Astrocyte (in vitro differentiated cells and primary cell): Measurements from ENCODE around the gene TNNI2. TPM values are rescaled to one million over a fixed set of nuclear protein-coding genes. Genes with fewer than 3 reads are reported as not detected.

Source experiments
- DNase-seq: peaks from one replicate; pipeline ENCODE4 v3.0.0-alpha.2; 2010; ENCODE audit warnings: low read depth
- FAIRE-seq: peaks from 2 replicates; lab custom pipeline; 2011; peaks lifted over from hg19 to GRCh38; lab: Jason Lieb, UNC
- H2AFZ ChIP-seq: 2 replicates; pipeline ENCODE4 v1.6.0; 2012; ENCODE audit warnings: low read depth, low read length, inconsistent platforms
- H3K27ac ChIP-seq: 2 replicates; pipeline ENCODE4 v1.5.1; 2011; ENCODE audit warnings: low read depth, low read length, inconsistent platforms
- H3K27me3 ChIP-seq: 2 replicates; pipeline ENCODE4 v1.6.0; 2011; ENCODE audit warnings: low read length, inconsistent platforms; ENCODE audit not compliant: insufficient read depth
- H3K36me3 ChIP-seq: 2 replicates; pipeline ENCODE4 v1.5.1; 2011; ENCODE audit warnings: low read length, inconsistent platforms; ENCODE audit not compliant: insufficient read depth
- H3K4me1 ChIP-seq: 2 replicates; pipeline ENCODE4 v1.5.1; 2011; ENCODE audit warnings: low read length, inconsistent platforms; ENCODE audit not compliant: insufficient read depth
- H3K4me2 ChIP-seq: 2 replicates; pipeline ENCODE4 v1.6.0; 2012; ENCODE audit warnings: low read length, inconsistent platforms
- H3K4me3 ChIP-seq: 2 replicates; pipeline ENCODE4 v1.5.1; 2011; ENCODE audit warnings: low read depth, mild to moderate bottlenecking, low read length, inconsistent platforms; ENCODE audit not compliant: insufficient read depth
- H3K79me2 ChIP-seq: 2 replicates; pipeline ENCODE4 v1.6.0; 2012; ENCODE audit warnings: mild to moderate bottlenecking, low read length, inconsistent platforms; ENCODE audit not compliant: insufficient read depth
- H3K9ac ChIP-seq: 2 replicates; pipeline ENCODE4 v1.6.0; 2012; ENCODE audit warnings: mild to moderate bottlenecking, low read length, inconsistent platforms
- H3K9me3 ChIP-seq: 2 replicates; pipeline ENCODE4 v1.5.1; 2012; ENCODE audit warnings: low read depth, mild to moderate bottlenecking, low read length, inconsistent platforms; ENCODE audit not compliant: insufficient read depth
- H4K20me1 ChIP-seq: 2 replicates; pipeline ENCODE4 v1.6.0; 2012; ENCODE audit warnings: low read length, inconsistent platforms; ENCODE audit not compliant: insufficient read depth
- H3K27ac Mint-ChIP-seq: one replicate; pipeline ENCODE4 v1.8.0; 2021; ENCODE audit warnings: mild to moderate bottlenecking, mixed read lengths; ENCODE audit not compliant: unreplicated experiment
- H3K27me3 Mint-ChIP-seq: one replicate; pipeline ENCODE4 v1.8.0; 2021; ENCODE audit warnings: low read depth, mixed read lengths; ENCODE audit not compliant: unreplicated experiment
- H3K36me3 Mint-ChIP-seq: one replicate; pipeline ENCODE4 v1.8.0; 2021; ENCODE audit warnings: low read depth, mixed read lengths; ENCODE audit not compliant: unreplicated experiment
- H3K4me1 Mint-ChIP-seq: one replicate; pipeline ENCODE4 v1.8.0; 2021; ENCODE audit warnings: low read depth, mixed read lengths; ENCODE audit not compliant: unreplicated experiment
- H3K4me3 Mint-ChIP-seq: one replicate; pipeline ENCODE4 v1.8.0; 2021; ENCODE audit warnings: mild to moderate bottlenecking, moderate library complexity, mixed read lengths; ENCODE audit not compliant: unreplicated experiment
- H3K9me3 Mint-ChIP-seq: one replicate; pipeline ENCODE4 v1.8.0; 2021; ENCODE audit warnings: mild to moderate bottlenecking, mixed read lengths; ENCODE audit not compliant: unreplicated experiment
- EZH2 ChIP-seq: IDR thresholded peaks from 2 replicates; pipeline ENCODE4 v1.6.1; 2012; ENCODE audit warnings: mild to moderate bottlenecking, low read length, inconsistent platforms; ENCODE audit not compliant: insufficient read depth
- total RNA-seq: library from RNA; stranded (reverse); gene quantifications from 2 replicates; pipeline ENCODE4 v1.2.1, GENCODE V29; 2021
- TF ChIP-seq, protein P1 (sequence below): IDR thresholded peaks from 2 replicates; pipeline ENCODE4 v1.5.1; 2011; ENCODE audit warnings: low read depth, mild to moderate bottlenecking, inconsistent platforms, low read length, moderate library complexity; ENCODE audit not compliant: insufficient read depth

Gene TNNI2
- total RNA-seq, 1 donor from 2014 or later: not detected

DNA sequence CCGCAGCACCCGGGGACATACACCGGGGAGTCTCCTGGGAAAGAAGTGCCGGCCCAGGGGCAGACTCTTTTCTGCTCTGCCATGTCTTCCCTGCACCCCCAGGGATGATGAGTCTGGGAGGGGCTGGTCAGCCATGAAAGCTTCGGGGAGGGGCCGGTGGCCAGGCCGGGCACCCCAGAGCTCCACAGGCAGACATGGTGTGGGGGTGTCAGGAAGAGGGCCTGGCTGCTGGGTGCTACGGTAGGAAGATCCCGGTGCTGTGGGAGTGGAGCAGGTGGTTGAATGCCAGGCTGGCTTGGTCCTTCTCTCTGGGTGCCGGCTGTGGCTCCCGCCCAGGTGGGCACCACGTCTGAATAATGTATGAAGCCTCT lies 31.5 kb downstream of the TNNI2 start:
- Histone ChIP-seq H3K27me3 (peaks cover 4% of the 10 kb centered on the region), H3K4me1 (no peaks in the 10 kb centered on the region), H4K20me1 (no peaks in the 10 kb centered on the region), H3K36me3 (no peaks in the 10 kb centered on the region), H3K4me2 (no peak overlapping the region), H3K79me2 (no peaks in the 10 kb centered on the region), H3K27ac (no peak overlapping the region), H3K4me3 (no peak overlapping the region), H2AFZ (no peak overlapping the region), H3K9me3 (no peaks in the 10 kb centered on the region), H3K9ac (no peak overlapping the region)
- H3K9me3 Mint-ChIP-seq: no peaks in the 10 kb centered on the region
- TF ChIP-seq, protein P1, sequence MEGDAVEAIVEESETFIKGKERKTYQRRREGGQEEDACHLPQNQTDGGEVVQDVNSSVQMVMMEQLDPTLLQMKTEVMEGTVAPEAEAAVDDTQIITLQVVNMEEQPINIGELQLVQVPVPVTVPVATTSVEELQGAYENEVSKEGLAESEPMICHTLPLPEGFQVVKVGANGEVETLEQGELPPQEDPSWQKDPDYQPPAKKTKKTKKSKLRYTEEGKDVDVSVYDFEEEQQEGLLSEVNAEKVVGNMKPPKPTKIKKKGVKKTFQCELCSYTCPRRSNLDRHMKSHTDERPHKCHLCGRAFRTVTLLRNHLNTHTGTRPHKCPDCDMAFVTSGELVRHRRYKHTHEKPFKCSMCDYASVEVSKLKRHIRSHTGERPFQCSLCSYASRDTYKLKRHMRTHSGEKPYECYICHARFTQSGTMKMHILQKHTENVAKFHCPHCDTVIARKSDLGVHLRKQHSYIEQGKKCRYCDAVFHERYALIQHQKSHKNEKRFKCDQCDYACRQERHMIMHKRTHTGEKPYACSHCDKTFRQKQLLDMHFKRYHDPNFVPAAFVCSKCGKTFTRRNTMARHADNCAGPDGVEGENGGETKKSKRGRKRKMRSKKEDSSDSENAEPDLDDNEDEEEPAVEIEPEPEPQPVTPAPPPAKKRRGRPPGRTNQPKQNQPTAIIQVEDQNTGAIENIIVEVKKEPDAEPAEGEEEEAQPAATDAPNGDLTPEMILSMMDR: no peak
- TF ChIP-seq EZH2: no peak
- H3K4me1 Mint-ChIP-seq: no peaks in the 10 kb centered on the region
- H3K27me3 Mint-ChIP-seq: peaks cover 20% of the 10 kb centered on the region
- DNase-seq (no peak), FAIRE-seq (no peak)
- H3K4me3 Mint-ChIP-seq: no peak overlapping the region
- H3K27ac Mint-ChIP-seq: no peak overlapping the region
- H3K36me3 Mint-ChIP-seq: no peaks in the 10 kb centered on the region

DNA sequence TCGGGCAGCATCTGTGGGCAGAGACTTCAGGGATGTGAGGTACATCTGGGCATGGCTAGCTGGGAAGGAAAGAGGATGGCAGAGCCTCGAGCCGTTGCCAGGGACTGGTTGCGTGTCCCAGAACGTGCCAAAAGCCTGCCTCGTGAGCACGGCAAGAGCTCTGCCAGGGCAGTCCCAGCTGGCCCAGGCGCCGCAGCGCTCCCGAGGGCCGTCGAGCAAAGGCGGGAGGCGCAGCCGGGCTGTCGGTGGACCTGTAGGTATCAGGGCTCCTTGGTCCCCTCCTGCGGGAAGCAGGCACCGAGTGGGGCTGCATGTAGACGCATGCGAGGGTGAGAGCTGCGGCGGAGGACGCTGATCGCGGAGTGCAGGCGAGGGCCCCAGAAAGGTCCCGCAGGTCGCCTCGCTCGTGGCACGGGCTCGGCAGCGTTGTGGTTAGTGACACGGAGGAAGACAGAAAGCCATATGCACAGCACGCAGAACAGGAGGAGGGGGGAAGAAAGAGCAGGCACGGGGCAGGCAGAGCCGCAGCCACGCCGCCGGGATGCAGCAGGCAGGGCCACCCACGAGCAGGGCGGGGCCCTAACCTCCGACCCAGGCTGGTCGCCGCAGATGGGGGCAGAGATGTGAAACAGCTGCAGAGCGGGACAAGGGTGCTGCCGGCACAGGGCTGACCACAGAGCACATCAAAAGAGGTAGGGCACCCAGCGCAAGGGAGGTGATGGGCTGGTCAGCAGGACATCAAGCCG lies 32.1 kb downstream of the TNNI2 start:
- H3K27me3 ChIP-seq: peaks cover 4% of the 10 kb centered on the region
- no peaks in the 10 kb centered on the region for H3K9me3 Mint-ChIP-seq
- no peaks in the 10 kb centered on the region for H3K36me3 ChIP-seq
- no peaks in the 10 kb centered on the region for H3K9me3 ChIP-seq
- H3K27ac ChIP-seq: no peak overlapping the region
- no peaks in the 10 kb centered on the region for H4K20me1 ChIP-seq
- TF ChIP-seq, protein P1: no peak
- TF ChIP-seq EZH2: no peak
- H3K4me3 ChIP-seq: no peak overlapping the region
- H3K4me2 ChIP-seq: peak overlapping the region; percentile 26
- no peak for DNase-seq
- H3K27me3 Mint-ChIP-seq: peaks cover 20% of the 10 kb centered on the region
- no peak overlapping the region for H3K27ac Mint-ChIP-seq
- H3K79me2 ChIP-seq: no peaks in the 10 kb centered on the region
- no peak overlapping the region for H3K9ac ChIP-seq
- H3K4me1 Mint-ChIP-seq: no peaks in the 10 kb centered on the region
- H3K4me3 Mint-ChIP-seq: no peak overlapping the region
- no peaks in the 10 kb centered on the region for H3K36me3 Mint-ChIP-seq
- no peak overlapping the region for H2AFZ ChIP-seq
- H3K4me1 ChIP-seq: no peaks in the 10 kb centered on the region
- FAIRE-seq: no peak

DNA sequence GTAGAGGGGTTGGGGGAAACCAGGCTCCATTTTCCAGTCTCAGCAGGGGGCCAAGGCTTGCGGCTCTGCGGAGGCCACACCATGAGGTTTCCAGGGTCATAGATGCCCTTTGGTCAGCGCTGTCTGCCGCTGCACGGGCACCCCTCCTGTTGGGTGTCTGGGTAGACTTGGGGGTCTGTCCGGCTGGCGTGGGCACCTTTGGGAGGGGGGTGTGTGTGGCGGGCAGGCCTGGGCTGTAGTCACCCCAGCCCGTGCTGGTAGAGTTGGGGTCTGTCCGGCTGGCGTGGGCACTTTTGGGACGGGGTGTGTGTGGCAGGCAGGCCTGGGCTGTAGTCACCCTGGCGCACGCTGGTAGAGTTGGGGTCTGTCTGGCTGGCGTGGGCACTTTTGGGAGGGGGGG lies 32.8 kb downstream of the TNNI2 start:
- no peaks in the 10 kb centered on the region for H3K9me3 ChIP-seq
- peaks cover 4% of the 10 kb centered on the region for H3K4me1 ChIP-seq
- Mint-ChIP-seq H3K27ac (no peak overlapping the region), H3K27me3 (peaks cover 20% of the 10 kb centered on the region), H3K4me3 (no peak overlapping the region), H3K9me3 (no peaks in the 10 kb centered on the region), H3K4me1 (no peaks in the 10 kb centered on the region), H3K36me3 (no peaks in the 10 kb centered on the region)
- H3K4me2 ChIP-seq: no peak overlapping the region
- H3K79me2 ChIP-seq: no peaks in the 10 kb centered on the region
- no peak overlapping the region for H3K27ac ChIP-seq
- H3K4me3 ChIP-seq: no peak overlapping the region
- no peaks in the 10 kb centered on the region for H4K20me1 ChIP-seq
- no peaks in the 10 kb centered on the region for H3K36me3 ChIP-seq
- no peak for FAIRE-seq
- TF ChIP-seq, protein P1: no peak
- no peak for TF ChIP-seq EZH2
- H2AFZ ChIP-seq: no peak overlapping the region
- no peak for DNase-seq
- H3K27me3 ChIP-seq: peaks cover 4% of the 10 kb centered on the region
- H3K9ac ChIP-seq: no peak overlapping the region
